Esophagus (tissue), 2 donors: ENCODE measurements around the gene PRDM15. TPM values are rescaled to one million over a fixed set of nuclear protein-coding genes. Genes with fewer than 3 reads are reported as not detected.

Experiments
- H3K27ac ChIP-seq, 2 donors: one replicate each; pipeline ENCODE4 v1.5.1; 2013; ENCODE audit warnings: low read depth in 2 of 2, mild to moderate bottlenecking in 2 of 2, inconsistent platforms in 1 of 2, low read length in 1 of 2, moderate library complexity in 1 of 2
- H3K27me3 ChIP-seq, 2 donors: one replicate each; pipeline ENCODE4 v1.6.1; 2013; ENCODE audit warnings: low read length in 2 of 2, control low read depth in 1 of 2, mild to moderate bottlenecking in 1 of 2; ENCODE audit not compliant: insufficient read depth in 2 of 2, control insufficient read depth in 1 of 2
- H3K36me3 ChIP-seq, 2 donors: one replicate each; pipeline ENCODE4 v1.6.1; 2013; ENCODE audit warnings: low read length in 1 of 2; ENCODE audit not compliant: control insufficient read depth in 2 of 2, insufficient read depth in 2 of 2
- H3K4me1 ChIP-seq, 2 donors: one replicate each; pipeline ENCODE4 v1.6.1; 2013; ENCODE audit warnings: low read length in 1 of 2; ENCODE audit not compliant: control insufficient read depth in 2 of 2, insufficient read depth in 2 of 2
- H3K4me3 ChIP-seq, 2 donors: one replicate each; pipeline ENCODE4 v1.5.1; 2013; ENCODE audit warnings: low read length in 2 of 2, mild to moderate bottlenecking in 2 of 2, low read depth in 1 of 2, moderate library complexity in 1 of 2
- H3K9me3 ChIP-seq, 2 donors: one replicate each; pipeline ENCODE4 v1.6.1; 2013; ENCODE audit warnings: mild to moderate bottlenecking in 2 of 2, low read depth in 1 of 2, low read length in 1 of 2, moderate library complexity in 1 of 2; ENCODE audit not compliant: control insufficient read depth in 2 of 2, insufficient read depth in 1 of 2
- WGBS, 2 donors: extraction: QIAGEN DNeasy Blood & Tissue Kit; methylation state at CpG; one replicate each; pipeline ENCODE4 v1.1.7; 2013; 5-methylcytosine and 5-hydroxymethylcytosine counted together
- polyA plus RNA-seq, 2 donors: library from polyadenylated mRNA; stranded (reverse); fragments of 200-250 nt; gene quantifications; one replicate each; pipeline ENCODE4 v1.2.3, GENCODE V29; 2013
- donor health status: healthy with polysubstance abuse.
- donor health status: Bipolar disorder and iron deficiency.

Gene PRDM15
- polyA plus RNA-seq, 2 donors = 2.2 to 4.4 TPM

- 87 to 90% methylated on average over 23 of the region's 23 CpGs for WGBS, 2 donors
- no peak overlapping the region for H3K4me3 ChIP-seq
- H3K36me3 ChIP-seq = peaks cover 7 to 30% of the 10 kb centered on the region in 2 donors
- H3K27me3 ChIP-seq = no peaks in the 10 kb centered on the region
- H3K27ac ChIP-seq = no peak overlapping the region
- H3K9me3 ChIP-seq = no peaks in the 10 kb centered on the region
- H3K4me1 ChIP-seq = no peaks in the 10 kb centered on the region
Measured at GRCh38 chr21:41851090-41851790, 27.9 kb downstream of the PRDM15 start.

GRCh38 chr21:41850085-41850484 is 29.1 kb downstream of the PRDM15 start:
- Histone ChIP-seq H3K9me3 (no peaks in the 10 kb centered on the region), H3K27me3 (no peaks in the 10 kb centered on the region), H3K4me1 (no peaks in the 10 kb centered on the region), H3K27ac (no peak overlapping the region), H3K4me3 (no peak overlapping the region), H3K36me3 (peaks cover 4 to 25% of the 10 kb centered on the region in 2 donors)
- WGBS, 2 donors = 95 to 96% methylated on average over 9 of the region's 9 CpGs

- 88 to 89% methylated on average over 15 of the region's 15 CpGs for WGBS, 2 donors
- H3K36me3 ChIP-seq = peaks cover 0 to 17% of the 10 kb centered on the region in 2 donors
Measured at GRCh38 chr21:41848958-41849580, 30.1 kb downstream of the PRDM15 start.

GRCh38 chr21:41848533-41848932 is 30.6 kb downstream of the PRDM15 start:
- WGBS, 2 donors = 77 to 80% methylated on average over 8 of the region's 8 CpGs

More at GRCh38 chr21:41848958-41849580, 30.1 kb downstream of the PRDM15 start:
- no peaks in the 10 kb centered on the region for H3K4me1 ChIP-seq
- H3K4me3 ChIP-seq = no peak overlapping the region
- no peaks in the 10 kb centered on the region for H3K27me3 ChIP-seq
- no peak overlapping the region for H3K27ac ChIP-seq
- no peaks in the 10 kb centered on the region for H3K9me3 ChIP-seq

GRCh38 chr21:41847066-41847804 is 31.9 kb downstream of the PRDM15 start:
- H3K4me3 ChIP-seq = no peak overlapping the region
- no peak overlapping the region for H3K27ac ChIP-seq
- 81 to 86% methylated on average over 21 of the region's 21 CpGs for WGBS, 2 donors
- H3K27me3 ChIP-seq = no peaks in the 10 kb centered on the region
- no peaks in the 10 kb centered on the region for H3K4me1 ChIP-seq
- no peaks in the 10 kb centered on the region for H3K9me3 ChIP-seq
- peaks cover 3 to 14% of the 10 kb centered on the region in 2 donors for H3K36me3 ChIP-seq

More at GRCh38 chr21:41848533-41848932, 30.6 kb downstream of the PRDM15 start:
- Histone ChIP-seq H3K27me3 (no peaks in the 10 kb centered on the region), H3K27ac (no peak overlapping the region), H3K36me3 (peaks cover under 1 to 16% of the 10 kb centered on the region in 2 donors), H3K4me3 (no peak overlapping the region), H3K4me1 (no peaks in the 10 kb centered on the region), H3K9me3 (no peaks in the 10 kb centered on the region)

GRCh38 chr21:41846536-41846935 is 32.6 kb downstream of the PRDM15 start:
- Histone ChIP-seq H3K4me3 (no peak overlapping the region), H3K27me3 (no peaks in the 10 kb centered on the region), H3K36me3 (peaks cover 3 to 14% of the 10 kb centered on the region in 2 donors), H3K27ac (no peak overlapping the region), H3K9me3 (no peaks in the 10 kb centered on the region), H3K4me1 (no peaks in the 10 kb centered on the region)
- 86 to 91% methylated on average over 7 of the region's 7 CpGs for WGBS, 2 donors

- Histone ChIP-seq H3K9me3 (no peaks in the 10 kb centered on the region), H3K27ac (no peak overlapping the region), H3K4me3 (no peak overlapping the region), H3K27me3 (no peaks in the 10 kb centered on the region), H3K4me1 (no peaks in the 10 kb centered on the region), H3K36me3 (peaks cover 3 to 11% of the 10 kb centered on the region in 2 donors)
- WGBS, 2 donors = 82 to 85% methylated on average over 6 of the region's 6 CpGs
Measured at GRCh38 chr21:41846033-41846317, 33.2 kb downstream of the PRDM15 start.

- H3K36me3 ChIP-seq = peaks cover 3 to 10% of the 10 kb centered on the region in 2 donors
- no peaks in the 10 kb centered on the region for H3K4me1 ChIP-seq
- no peak overlapping the region for H3K27ac ChIP-seq
- 87 to 89% methylated on average over 21 of the region's 21 CpGs for WGBS, 2 donors
- H3K27me3 ChIP-seq = no peaks in the 10 kb centered on the region
- no peaks in the 10 kb centered on the region for H3K9me3 ChIP-seq
- H3K4me3 ChIP-seq = no peak overlapping the region
Measured at GRCh38 chr21:41845310-41846032, 33.7 kb downstream of the PRDM15 start.

GRCh38 chr21:41843584-41843983 is 35.6 kb downstream of the PRDM15 start:
- Histone ChIP-seq H3K36me3 (peaks cover 3 to 12% of the 10 kb centered on the region in 2 donors), H3K4me3 (no peak overlapping the region)
- WGBS, 2 donors = 91 to 95% methylated on average over 2 of the region's 2 CpGs

More at GRCh38 chr21:41843584-41843983, 35.6 kb downstream of the PRDM15 start:
- Histone ChIP-seq H3K4me1 (no peaks in the 10 kb centered on the region), H3K27ac (no peak overlapping the region), H3K9me3 (no peaks in the 10 kb centered on the region), H3K27me3 (no peaks in the 10 kb centered on the region)
